ENCODE measurements around the gene TIGD6.

The TIGD6 gene

GRCh38 chr5:149966946-149967345, 33.5 kb downstream of the TIGD6 start:
- TF ChIP-seq CTCF (IDR thresholded peaks at IDR 0.05; ENCODE audit: borderline replicate concordance, control extremely low read depth, extremely low read depth, insufficient read depth, missing control alignments), result no peak
- no peak for DNase-seq (ENCODE audit: low spot score)
- in situ Hi-C loops (cut with MboI; ENCODE audit: low sequenced_read_pairs, unreplicated experiment), result no loop called here

DNA sequence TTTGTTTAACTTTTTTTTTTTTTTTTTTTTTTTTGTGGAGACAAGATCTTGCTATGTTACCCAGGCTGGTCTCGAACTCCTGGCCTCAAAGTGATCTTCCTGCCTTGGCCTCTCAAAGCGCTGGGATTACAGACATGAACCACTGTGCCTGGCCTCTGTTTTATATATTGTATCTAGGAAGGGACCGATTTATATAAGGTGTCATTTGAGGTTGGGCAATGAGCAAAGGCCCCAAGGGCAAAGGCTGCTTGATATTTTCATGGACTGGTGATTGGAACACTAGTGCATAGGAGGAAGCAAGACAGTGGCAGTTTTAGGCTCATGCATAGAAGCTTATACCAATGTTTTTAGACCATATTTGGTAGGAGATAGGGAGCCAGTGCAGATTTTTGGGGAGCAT, 36.7 kb downstream of the TIGD6 start:
- in situ Hi-C loops (cut with MboI; ENCODE audit: low sequenced_read_pairs, unreplicated experiment), result no loop called here

DNA sequence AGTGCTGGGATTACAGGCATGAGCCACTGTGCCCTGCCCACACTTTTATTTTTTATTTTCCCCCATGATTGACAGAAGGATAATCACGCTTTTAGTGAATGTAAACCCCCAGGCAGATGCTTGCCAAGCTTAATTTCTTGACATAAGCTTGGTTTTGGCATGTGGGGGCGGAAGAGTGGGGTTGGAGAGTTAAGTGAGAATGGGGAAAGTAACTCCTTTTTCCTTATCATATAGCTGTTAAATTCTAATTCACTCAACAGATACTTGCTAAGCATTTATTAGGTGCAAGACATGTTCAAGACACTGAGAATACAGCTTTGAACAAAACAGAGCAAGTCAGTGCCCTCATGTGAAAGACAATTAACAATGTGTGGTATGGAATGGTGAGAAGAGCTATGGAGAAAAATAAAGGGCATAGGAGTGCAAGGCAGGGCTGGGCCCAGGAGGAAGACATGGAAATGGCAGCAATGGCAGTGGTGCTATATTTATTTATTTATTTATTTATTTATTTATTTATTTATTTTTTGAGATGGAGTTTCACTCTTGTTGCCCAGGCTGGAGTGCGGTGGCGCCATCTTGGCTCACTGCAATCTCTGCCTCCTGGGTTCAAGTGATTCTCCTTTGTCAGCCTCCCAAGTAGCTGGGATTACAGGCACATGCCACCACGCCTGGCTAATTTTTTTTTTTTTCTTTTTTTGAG, 37.7 kb downstream of the TIGD6 start:
- no peak for DNase-seq (ENCODE audit: low spot score)
- no peak for TF ChIP-seq CTCF (IDR thresholded peaks at IDR 0.05; ENCODE audit: borderline replicate concordance, control extremely low read depth, extremely low read depth, insufficient read depth, missing control alignments)
- in situ Hi-C loops (cut with MboI; ENCODE audit: low sequenced_read_pairs, unreplicated experiment), result no loop called here

More for the DNA sequence above, 36.7 kb downstream of the TIGD6 start:
- no peak for TF ChIP-seq CTCF (IDR thresholded peaks at IDR 0.05; ENCODE audit: borderline replicate concordance, control extremely low read depth, extremely low read depth, insufficient read depth, missing control alignments)
- no peak for DNase-seq (ENCODE audit: low spot score)

GRCh38 chr5:149961957-149962409, 38.5 kb downstream of the TIGD6 start:
- DNase-seq (ENCODE audit: low spot score), result no peak
- in situ Hi-C loops (cut with MboI; ENCODE audit: low sequenced_read_pairs, unreplicated experiment), result no loop called here
- peak; percentile 23 for TF ChIP-seq CTCF (IDR thresholded peaks at IDR 0.05; ENCODE audit: borderline replicate concordance, control extremely low read depth, extremely low read depth, insufficient read depth, missing control alignments)

DNA sequence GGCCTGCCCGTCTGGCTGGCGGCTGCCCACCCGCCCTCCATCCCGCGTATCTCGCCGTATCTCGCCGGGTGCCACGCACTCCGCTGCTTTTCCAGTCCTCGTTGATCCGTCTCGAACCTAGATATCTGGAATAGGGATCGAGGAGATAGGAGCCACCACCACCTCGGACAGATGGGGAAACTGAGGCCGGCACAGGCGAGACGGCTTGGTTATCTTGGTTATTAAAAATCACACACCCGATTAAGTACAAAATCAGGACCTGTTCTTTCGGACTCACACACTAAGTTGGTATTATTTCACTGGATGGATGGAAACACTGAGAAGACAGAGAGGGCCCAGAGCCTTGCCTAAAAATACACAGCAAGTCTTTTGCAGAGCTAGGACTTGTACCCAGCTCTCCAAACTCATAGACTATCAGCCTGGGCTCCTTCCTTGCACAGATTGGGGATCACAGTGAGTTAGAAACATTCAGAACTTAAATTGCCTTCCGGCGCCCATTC, 39.2 kb downstream of the TIGD6 start:
- in situ Hi-C loops (cut with MboI; ENCODE audit: low sequenced_read_pairs, unreplicated experiment), result no loop called here
- no peak for DNase-seq (ENCODE audit: low spot score)
- no peak for TF ChIP-seq CTCF (IDR thresholded peaks at IDR 0.05; ENCODE audit: borderline replicate concordance, control extremely low read depth, extremely low read depth, insufficient read depth, missing control alignments)

DNA sequence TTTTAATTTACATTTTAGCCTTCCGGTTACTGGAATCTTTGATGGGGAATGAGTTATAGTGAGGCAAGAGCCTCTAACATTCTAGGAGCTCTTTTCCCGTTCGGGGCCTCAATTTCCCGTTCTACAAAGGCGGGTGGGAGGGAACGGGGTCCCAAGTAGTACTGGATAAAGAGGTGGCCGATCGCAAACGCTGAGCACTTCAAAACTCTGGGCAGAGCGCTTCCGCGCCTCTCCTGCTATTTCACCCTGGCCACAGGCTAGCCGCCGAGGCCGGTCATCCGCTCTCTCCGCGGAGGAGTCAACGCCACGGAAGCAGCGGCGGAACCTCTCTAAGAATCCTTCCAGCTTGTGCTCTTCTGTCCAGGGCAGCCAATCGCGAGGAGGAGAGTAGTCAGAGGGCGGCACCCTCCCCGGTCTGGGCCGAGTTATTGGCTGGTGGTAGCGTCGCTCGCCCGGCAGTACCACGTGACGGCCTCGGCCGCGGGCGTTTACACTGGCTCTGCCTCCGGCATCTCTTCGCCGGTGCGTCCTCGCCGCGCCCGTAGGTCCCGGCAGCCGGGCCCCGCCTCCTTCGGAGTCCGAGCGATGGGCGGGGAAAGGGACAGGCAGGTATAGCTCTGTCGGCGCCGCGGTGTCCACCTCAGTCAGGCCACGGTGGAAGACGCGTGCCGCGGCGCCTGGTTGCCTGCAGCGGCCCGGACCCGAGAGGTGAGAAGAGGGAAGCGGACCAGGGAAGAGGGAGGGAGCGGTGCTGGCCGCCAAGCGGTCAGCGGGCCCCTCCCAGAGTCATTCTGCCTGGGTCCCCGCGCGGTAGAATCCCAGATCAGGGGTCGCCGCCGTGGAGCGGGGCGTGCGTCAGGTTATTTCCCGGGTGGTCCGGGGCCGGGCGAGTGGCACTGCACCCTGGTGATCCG, 39.9 kb downstream of the TIGD6 start, which contains the start of gene SLC26A2:
Gene SLC26A2 (plus strand): TSS at position 487 of the 914 bp plus-strand sequence. CDS start 16,895 bp downstream, outside the sequence.
- in situ Hi-C loops (cut with MboI; ENCODE audit: low sequenced_read_pairs, unreplicated experiment), result no loop called here
- no peak for TF ChIP-seq CTCF (IDR thresholded peaks at IDR 0.05; ENCODE audit: borderline replicate concordance, control extremely low read depth, extremely low read depth, insufficient read depth, missing control alignments)

More for the DNA sequence above, 39.9 kb downstream of the TIGD6 start, which contains the start of gene SLC26A2:
- DNase-seq (ENCODE audit: low spot score), result peak; percentile 98

Measured in GM13976 (cell line).